ENCODE measurements around the gene MTM1.

- no peak for TF ChIP-seq POLR2A (IDR thresholded peaks at IDR 0.05; ENCODE audit: low read length)
- TF ChIP-seq EP300 (IDR thresholded peaks at IDR 0.05) = no peak
- no peak for TF ChIP-seq ELK1 (IDR thresholded peaks at IDR 0.05; ENCODE audit: low read depth, low read length)
- no peak for TF ChIP-seq HOXA7 (CRISPR knock-in tag; IDR thresholded peaks at IDR 0.05)
- TF ChIP-seq CTCF (IDR thresholded peaks at IDR 0.05) = no peak
These were observed 2.1 kb downstream of the MTM1 start for GRCh38 chrX:150570512-150570911.

Measured in A549 (cell line).